DMS79 treated with DMSO at 0.1 percent for 48 hours (cell line): ENCODE results near the gene LARP1B.
"Not testable (repeated sequence)": the region's sequence is repeated elsewhere in the genome, so short reads cannot be mapped to it uniquely, and the experiment has no call there.

Experiments used
- DNase-seq: peaks from one replicate; lab custom pipeline; 2025; lab: John Stamatoyannopoulos, UW

Gene LARP1B

DNA sequence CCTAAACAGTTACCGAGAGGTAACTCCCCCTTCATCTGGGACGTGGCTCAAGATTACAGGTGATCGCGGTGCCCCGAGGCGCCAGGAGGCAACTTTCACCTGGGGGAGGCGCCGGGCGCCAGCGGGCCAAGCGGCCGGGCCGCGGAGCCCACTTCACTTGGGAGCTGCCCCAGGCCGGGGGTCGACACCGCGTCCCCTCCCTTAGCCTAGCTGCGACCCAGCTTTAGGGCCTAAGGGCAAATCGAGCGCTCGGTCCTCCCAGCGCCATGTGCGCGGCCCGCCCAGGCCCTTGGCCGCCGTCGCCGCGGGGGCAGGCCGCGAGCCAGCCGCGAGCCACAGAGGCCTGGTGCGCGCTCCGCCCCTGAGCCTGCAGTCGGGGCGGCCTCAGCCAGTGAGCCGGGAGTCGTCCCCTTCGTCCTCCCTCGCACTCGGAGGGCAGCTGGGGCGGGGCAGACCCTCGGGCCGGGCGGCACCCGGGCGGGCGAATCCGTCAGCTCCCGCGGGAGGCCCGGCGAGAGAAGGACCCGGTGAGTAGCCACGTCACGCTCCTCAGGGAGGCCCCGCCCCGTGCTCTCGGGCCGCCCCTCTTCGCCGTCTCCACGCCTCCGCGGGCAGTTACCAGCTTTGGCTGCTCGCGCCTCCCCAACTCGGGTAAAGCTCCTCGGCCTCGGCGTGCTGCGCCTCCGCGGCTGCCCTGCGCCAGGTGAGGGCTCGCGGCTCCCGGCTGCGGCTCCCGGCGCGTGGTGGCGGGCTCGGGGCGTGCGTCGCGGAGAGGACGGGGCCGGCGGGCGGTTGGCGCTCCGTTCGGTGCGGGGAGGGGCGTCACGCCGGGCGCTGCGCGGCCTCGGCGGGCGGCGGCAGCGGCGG lies at the start of gene LARP1B:
TSS of gene LARP1B (plus strand) at position 614 of the 867 bp plus-strand sequence. CDS start 13,640 bp downstream, outside the sequence.
- DNase-seq = peak; percentile 66

DNA sequence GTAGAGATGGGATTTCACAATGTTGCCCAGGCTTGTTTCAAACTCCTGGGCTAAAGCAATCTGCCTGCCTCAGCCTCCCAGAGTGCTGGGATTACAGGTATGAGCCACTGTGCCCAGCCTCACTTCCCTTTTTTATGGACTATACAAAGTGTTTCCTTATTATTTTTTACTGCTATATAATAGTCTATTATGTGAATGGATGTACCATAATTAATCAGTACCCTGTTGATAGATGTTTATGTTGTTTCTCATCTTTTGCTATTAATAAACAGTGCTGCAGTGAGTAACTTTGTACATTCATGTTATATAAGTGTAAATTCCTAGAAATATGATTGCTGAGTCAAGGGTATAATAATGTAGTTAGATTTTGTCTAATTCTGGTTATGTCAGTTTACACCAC lies 35.8 kb upstream of the LARP1B start:
- DNase-seq = no peak

DNA sequence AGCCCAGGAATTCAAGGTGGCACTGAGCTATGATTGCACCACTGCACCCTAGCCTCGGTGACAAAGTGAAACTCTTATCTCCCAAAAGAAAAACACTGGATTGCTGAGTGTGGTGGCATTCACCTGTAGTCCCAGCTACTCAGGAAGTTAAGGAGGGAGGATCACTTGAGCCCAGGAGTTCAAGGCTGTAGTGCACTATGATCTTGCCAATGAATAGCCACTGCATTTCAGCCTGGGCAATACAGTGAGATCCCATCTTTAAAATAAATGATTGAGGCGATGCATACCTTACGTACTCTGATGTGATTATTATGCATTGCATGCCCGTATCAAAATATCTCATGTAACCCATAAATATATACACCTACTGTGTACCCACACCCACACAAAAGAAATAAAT lies 31.2 kb upstream of the LARP1B start:
- DNase-seq = no peak

DNA sequence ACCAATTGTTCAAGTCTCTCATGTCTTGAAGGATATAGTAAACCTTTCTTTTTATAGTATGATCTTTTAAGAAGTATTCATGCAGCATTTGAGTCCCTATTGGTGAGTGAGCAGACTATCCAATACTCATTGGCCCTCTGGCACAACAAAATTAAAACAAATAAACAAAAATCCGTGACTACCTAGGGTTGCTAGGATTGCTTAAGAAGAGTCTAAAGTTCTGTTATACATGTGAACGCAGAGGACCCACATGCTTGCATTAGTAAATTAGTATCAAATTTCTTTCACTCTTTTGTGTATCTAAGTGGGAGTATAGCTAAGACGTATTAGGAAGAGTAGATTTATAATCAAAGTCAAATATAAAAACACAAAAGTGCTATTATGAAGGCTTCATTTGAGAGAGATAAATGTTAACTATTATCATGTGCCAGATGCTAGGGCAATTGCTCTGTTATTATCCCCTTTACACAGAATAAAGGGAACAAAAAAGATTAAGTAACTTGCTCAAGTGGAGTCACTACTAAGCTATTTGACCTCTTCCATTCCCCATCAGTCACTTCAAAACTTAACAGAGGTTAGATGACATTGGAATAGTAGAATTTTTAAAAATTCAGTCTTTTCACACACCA lies 29.2 kb upstream of the LARP1B start:
- no peak for DNase-seq

DNA sequence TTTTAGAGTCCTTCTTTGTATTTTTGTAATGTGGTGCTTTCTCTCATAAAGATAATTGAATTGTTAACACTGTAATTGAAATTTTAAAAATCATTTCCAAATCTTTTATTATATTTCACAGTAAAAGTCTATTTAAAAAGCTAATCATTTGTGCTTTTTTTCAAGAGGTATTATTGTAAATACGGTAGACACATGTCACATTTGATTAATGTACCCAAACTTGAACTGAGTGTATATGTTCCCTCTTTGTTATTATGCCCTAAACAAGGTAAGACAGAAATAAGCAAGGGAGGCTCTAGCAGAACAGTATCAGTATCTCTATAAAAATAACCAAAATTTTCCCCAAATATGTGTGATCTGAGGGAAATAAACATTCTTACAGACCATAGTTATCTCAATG lies 21.5 kb upstream of the LARP1B start:
- DNase-seq = no peak

DNA sequence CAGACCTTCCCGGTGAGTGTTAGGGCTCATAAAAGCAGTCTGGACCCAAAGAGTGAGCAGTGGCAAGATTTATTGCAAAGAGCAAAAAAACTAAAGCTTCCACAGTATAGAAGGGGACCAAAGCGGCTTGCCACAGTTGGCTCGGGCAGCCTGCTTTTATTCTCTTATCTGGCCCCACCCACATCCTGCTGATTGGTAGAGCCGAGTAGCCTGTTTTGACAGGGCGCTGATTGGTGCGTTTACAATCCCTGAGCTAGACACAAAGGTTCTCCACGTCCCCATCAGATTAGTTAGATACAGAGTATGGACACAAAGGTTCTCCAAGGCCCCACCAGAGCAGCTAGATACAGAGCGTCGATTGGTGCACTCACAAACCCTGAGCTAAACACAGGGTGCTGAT lies 14.1 kb upstream of the LARP1B start:
- not testable (repeated sequence) for DNase-seq

DNA sequence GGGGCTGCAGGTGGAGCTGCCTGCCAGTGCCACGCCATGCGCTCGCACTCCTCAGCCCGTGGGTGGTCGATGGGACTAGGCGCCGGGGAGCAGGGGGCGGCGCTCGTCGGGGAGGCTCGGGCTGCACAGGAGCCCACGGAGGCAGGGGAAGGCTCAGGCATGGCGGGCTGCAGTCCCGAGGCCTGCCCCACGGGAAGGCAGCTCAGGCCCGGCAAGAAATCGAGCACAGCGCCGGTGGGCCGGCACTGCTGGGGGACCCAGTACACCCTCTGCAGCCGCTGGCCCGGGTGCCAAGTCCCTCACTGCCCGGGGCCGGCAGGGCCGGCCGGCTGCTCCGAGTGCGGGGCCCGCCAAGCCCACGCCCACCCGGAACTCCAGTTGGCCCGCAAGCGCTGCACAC lies 13.6 kb upstream of the LARP1B start:
- not testable (repeated sequence) for DNase-seq

DNA sequence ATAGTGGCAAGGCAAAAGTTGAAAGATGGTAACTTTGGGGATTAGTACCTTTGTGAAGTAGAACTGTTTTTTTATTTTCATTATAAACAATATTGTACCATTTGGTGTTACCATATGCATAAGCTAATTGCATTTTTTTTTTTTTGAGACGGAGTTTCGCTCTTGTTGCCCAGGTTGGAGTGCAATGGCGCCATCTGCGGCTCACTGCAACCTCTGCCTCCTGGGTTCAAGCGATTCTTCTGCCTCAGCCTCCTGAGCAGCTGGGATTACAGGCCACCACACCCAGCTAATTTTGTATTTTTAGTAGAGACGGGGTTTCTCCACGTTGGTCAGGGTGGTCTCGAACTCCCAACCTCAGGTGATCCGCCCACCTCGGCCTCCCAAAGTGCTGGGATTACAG lies 9.9 kb upstream of the LARP1B start:
- DNase-seq = not testable (repeated sequence)

DNA sequence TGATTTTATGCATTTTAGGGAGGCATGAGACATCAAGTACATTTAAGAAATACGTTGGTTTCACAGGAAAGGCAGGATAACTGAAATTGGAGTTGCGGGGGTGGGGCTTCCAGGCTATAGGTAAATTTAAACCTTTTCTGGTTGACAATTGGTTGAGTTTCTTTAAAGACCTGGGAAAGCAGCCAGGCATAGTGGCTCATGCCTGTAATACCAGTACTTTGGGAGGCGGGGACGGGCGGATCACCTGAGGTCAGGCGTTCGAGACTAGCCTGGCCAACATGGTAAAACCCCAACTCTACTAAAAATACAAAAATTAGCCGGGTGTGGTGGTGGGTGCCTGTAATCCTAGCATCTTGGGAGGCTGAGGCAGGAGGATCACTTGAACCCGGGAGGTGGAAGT lies 6.2 kb upstream of the LARP1B start:
- not testable (repeated sequence) for DNase-seq

DNA sequence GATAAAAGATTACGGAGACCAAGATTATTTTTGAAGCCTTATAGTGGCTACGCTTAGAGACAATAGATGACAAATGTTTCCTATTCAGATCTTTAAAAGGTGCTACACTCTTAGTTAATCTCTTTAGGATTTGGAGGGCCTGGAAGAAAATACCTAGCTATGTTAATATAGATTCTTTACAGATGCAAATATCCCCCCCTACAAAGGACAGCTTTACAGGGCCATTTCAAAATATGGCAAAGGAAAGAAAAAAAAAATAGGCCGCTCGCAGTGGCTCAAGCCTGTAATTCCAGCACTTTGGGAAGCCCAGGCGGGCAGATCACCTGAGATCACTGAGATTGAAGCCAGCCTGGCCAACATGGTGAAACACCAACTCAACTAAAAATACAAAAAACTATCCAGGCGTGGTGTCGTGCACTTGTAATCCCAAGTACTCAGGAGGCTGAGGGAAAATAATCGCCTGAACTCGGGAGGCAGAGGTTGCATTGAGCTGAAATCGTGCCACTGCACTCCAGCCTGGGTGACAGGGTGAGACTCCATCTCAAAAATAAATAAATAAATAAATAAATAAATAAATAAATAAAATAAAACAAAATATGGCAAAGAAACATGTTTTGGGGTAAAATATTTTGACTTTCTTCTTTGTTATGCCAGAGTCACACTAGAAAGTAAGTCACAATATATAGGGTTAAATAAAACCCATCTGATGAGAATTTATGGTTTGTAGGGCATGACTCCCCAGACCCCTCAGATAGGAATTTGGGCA lies 5.5 kb upstream of the LARP1B start:
- DNase-seq = not testable (repeated sequence)

DNA sequence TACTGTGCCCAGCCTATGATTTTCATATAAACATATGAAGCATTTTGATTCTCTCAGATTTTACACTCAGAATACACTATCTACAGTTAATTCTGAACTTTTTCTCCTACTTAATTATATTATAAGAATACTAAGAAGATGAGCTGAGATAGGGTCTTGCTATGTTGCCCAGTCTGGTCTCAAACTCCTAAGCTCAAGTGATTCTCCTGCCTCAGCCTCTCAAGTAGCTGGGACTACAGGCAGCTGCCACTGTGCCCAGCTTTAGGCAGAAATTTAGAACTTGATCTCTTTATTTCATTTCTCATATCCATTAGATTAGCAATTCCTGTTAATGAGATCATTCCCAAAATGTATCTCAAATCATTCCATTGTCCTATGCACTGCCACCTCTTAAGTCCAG lies 4.7 kb upstream of the LARP1B start:
- DNase-seq = no peak

DNA sequence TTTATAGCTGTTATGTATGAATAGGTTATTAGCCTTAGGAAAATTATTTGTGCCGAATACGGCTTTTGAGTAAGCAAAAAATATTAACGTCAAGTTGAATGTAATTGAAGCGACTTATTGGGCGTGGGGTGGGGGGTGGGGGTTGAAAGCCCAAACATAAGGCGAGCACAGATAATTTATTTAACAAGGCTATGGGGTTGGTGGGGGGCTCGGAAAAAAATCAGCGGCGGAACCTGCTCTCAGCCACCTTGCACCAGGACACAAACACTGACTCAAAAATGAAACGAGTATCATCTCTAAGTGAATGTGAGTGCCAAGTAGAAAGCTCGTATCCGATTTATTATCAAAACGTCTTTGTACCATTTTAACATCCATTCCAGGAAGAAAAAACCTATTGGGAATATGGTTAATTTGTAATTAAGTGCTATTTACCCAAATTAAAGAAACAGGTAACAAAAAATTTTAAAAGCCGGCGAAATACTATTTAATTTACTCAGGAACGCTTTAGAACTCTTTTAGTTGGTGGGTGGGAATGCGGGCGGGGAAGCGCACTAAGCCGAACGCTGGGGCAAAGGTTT lies 902 bp upstream of the LARP1B start:
- DNase-seq = peak; percentile 24

DNA sequence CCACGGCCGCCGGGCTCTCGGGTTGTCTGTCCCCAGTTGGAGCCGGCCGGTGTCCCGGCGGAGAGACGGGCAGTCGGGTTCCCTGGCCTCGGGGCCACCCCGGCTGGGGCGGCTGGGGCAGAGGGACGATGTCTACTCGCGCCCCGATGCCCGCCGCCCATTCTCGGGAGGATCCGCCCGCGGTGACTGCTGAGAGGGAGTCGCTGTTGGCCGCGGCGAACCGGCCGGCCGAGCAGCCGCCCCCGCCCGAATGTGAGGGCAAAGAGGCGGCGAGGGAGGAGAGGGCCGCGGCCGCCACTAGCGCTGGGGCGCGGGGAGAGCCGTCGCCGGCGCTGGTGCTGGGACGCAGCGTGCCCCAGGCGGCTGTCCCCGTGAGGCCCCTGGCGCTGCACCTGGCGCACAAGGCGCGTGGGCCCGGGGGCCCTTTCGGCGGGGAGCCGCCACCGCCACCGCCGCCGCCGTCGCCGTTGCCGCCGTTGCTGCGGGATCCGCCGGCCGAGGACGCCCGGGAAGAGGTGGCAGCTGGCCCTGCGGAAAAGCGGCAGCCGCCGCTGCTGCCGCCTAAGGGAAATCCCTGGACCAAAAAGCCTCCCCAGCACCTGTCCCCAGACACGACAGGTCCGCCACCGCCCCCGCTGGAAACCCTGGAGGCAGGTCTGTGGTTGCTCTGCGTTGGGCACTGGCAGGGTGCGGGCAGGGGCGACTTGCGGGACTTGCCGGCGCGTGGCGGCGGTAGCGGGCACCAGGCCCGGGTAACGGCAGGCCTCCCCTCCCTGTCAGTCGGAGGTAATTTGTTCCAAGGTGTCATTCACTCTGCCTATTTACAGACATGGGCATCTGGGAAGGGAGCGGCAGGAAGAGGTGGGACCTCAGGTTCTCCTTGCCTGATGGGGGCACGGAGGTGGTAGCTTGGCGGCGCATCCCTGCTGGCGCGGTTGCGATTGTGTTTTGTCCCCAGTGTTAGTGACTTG lies 739 bp downstream of the LARP1B start:
- peak; percentile 17 for DNase-seq

DNA sequence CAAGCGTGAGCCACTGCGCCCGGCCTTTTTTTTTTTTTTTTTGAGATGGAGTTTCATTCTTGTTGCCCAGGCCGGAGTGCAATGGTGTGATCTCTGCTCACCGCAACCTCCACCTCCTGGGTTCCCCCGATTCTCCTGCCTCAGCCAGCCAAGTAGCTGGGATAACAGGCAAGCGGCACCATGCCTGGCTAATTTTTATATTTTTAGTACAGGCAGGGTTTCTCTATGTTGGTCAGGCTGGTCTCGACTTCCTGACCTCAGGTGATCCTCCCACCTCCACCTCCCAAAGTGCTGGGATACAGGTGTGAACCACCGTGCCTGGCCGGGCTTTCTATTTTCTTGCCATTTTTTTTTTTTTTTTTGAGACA lies 5.3 kb downstream of the LARP1B start:
- DNase-seq = not testable (repeated sequence)

DNA sequence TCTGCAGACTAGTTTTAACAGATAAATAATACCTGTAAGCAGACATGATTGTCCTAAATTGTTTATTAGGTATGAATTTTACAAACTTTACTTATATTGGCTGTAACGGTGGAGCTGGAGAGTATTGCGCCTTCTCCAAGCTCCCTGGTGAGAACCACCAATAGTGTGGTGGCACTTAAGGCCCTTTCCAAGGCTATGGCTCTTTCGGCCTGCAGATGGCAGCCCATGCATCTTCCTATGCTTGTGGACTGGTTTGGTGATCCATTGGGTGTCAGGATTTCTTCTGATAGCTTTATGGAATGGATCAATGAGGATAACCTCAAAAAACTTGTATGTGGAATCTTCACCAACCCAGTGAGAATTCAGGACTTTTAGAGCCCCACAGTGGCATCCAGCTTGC lies 7.8 kb downstream of the LARP1B start:
- DNase-seq = no peak

DNA sequence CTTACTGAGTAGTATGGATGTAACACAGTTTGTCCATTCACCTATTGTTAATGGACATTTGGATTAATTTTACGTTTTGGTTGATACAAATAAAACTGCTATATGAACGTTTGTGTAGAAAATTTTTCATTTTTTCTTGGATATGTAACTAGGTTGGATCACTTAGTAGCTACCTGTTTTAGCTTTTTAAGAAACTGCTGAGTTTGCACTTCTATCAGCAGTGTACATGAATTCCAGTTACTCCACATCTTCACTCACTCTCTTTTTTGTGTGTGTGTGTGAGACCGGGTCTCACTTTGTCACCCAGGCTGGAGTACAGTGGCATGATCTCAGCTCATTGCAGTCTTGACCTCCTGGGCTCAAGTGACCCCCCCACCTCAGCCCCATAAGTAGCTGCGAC lies 15.4 kb downstream of the LARP1B start:
- no peak for DNase-seq

DNA sequence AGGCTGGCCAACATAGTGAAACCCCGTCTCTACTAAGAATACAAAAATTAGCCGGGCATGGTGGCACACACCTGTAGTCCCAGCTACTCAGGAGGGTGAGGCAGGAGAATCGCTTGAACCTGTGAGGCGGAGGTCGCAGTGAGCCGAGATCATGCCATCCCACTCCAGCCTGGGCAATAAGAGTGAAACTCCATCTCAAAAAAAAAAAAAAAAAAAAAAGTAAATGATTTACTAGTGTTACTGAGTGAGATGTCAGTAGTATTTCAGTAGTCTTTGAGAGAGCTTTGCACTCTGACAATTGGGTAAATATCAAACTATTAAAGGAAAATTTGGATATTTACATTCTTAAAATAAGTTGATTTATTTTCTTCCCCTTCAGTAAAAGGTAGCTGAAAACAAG lies 34.2 kb downstream of the LARP1B start:
- not testable (repeated sequence) for DNase-seq

DNA sequence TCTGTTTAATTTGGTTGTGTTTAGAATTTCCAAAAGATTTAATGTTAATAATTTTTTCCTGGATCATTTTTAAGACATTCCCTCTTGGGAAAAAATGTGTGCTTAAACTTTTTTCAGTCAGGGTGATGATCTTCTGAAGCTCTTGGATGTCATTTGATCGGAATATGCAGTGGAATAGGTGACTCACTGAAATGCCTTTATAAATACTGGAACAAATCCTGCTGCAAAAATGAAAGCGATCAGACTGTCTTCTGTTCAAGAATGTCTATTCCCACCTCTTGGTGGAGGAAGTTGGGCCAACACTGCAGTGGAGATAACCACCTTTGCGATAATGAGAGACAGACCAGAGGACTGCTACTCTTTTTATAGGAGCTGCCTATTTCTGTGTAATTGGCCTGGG lies 46.7 kb downstream of the LARP1B start:
- no peak for DNase-seq

DNA sequence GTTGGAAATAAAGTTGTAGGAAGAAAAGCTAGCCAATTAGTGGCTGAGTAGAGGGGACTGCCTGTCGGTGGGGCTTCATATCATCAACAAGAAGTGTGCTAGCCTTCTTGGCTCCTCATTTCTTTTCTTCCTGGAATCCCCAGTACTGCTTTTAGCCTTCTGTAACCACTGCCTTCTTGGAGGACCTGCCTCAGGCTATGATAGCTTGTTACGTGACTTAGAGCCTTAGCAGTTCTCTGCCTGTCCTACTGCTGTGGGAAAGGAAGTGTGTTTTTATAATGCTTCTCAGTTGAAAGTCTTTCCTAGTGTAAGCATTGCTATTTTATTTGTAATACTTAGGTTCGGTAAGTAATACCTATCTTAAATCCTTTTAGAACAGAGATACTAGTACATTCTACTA lies 61.9 kb downstream of the LARP1B start:
- DNase-seq = no peak

DNA sequence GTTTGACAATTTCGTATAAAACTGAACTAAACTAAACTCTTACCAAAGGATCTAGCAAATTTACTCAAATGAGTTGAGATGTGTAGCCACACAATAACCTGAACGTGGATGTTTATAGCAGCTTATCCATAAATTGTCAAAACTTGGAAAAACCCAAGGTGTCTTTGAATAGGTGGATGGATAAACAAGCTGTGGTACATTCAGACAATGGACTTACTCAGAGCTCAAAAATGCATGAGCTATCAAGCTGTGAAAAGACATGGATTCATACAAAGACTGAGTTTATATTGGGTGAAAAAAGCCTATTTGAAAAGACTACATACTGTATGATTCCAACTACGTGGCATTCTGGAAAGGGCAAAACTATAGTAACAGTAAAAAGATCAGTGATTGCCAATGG lies 69.5 kb downstream of the LARP1B start:
- no peak for DNase-seq

DNA sequence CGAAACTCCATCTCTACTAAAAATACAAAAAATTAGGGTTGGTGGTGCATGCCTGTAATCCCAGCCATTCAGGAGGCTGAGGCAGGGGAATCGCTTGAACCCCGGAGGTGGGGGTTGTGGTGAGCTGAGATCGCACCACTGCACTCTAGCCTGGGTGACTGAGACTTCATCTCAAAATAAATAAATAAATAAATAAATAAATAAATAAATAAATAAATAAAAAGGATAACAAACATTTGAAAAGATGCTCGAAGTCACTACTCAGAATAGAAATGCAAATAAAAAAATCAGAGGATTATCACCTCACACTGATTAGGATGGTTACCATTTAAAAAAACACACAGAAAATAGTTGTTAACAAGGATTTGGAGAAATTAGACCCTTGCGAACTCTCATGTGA lies 73.8 kb downstream of the LARP1B start:
- no peak for DNase-seq
